Astrocyte of the cerebellum (primary cell): Measurements from ENCODE around the gene FRMD4B.
A peak's percentile ranks its signal among the peaks of the same experiment; 100 is the strongest.

ENCODE experiments used
- DNase-seq: peaks from one replicate; pipeline ENCODE4 v3.0.0-alpha.2; 2011; ENCODE audit warnings: low read depth
- H3K4me3 ChIP-seq: 2 replicates; pipeline ENCODE4 v1.5.1; 2011; ENCODE audit warnings: mild to moderate bottlenecking, low read depth, low read length, moderate library complexity
- in situ Hi-C: cut with HindIII; loops from 2 replicates; pipeline ENCODE4 v1.10.0; 2017; ENCODE audit warnings: low sequenced_read_pairs
- TF ChIP-seq, protein P1 (sequence below): IDR thresholded peaks from 2 replicates; pipeline ENCODE4 v1.5.1; 2012; ENCODE audit warnings: low read length, low read depth, moderate library complexity, mild to moderate bottlenecking; ENCODE audit errors: missing control alignments

The FRMD4B gene

DNA sequence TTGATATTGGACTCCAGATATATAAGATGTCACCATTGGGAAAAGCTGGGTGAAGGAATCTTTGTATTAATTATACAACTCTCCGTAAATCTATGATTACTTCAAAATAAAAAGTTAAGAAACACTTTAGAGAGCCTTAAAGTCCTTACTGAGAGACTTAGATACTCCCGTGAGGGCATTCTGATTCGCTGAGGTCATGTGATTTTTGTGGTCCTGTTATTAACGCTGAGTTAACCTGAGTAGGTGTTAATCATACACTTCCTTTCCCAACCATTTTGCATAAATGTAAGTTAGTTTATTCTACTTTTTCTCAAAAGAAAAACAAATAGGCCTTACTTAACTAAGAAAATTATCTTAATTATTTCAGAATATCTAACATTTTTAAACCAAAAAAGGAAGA is 196.4 kb downstream of the FRMD4B start:
- no peak overlapping the region for H3K4me3 ChIP-seq
- no peak for DNase-seq
- in situ Hi-C loops = no loop called here
- TF ChIP-seq, protein P1, sequence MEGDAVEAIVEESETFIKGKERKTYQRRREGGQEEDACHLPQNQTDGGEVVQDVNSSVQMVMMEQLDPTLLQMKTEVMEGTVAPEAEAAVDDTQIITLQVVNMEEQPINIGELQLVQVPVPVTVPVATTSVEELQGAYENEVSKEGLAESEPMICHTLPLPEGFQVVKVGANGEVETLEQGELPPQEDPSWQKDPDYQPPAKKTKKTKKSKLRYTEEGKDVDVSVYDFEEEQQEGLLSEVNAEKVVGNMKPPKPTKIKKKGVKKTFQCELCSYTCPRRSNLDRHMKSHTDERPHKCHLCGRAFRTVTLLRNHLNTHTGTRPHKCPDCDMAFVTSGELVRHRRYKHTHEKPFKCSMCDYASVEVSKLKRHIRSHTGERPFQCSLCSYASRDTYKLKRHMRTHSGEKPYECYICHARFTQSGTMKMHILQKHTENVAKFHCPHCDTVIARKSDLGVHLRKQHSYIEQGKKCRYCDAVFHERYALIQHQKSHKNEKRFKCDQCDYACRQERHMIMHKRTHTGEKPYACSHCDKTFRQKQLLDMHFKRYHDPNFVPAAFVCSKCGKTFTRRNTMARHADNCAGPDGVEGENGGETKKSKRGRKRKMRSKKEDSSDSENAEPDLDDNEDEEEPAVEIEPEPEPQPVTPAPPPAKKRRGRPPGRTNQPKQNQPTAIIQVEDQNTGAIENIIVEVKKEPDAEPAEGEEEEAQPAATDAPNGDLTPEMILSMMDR = no peak

DNA sequence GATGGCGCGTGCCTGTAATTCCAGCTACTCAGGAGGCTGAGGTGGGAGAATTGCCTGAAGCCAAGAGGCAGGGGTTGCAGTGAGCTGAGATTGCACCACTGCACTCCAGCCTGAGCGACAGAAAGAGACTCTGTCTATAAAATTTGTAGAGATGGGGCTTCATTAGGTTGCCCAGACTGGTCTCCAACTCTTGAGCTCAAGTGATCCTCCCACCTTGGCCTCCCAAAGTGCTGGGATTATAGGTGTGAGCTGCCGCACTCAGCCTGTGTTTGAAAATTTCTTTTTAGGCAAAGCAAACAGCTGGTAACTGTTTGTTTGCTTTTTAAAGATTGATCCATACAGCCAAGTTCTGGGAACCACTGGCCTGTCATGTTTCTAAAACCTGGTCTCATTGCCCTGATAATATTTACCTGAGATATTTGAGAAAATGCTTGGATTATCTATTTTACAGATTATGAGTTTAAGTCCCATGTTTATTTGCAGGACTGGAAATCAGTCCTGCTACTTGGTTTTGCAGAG is 199.3 kb downstream of the FRMD4B start:
- TF ChIP-seq, protein P1 = no peak
- H3K4me3 ChIP-seq = no peak overlapping the region
- in situ Hi-C loops = no loop called here
- DNase-seq = no peak

DNA sequence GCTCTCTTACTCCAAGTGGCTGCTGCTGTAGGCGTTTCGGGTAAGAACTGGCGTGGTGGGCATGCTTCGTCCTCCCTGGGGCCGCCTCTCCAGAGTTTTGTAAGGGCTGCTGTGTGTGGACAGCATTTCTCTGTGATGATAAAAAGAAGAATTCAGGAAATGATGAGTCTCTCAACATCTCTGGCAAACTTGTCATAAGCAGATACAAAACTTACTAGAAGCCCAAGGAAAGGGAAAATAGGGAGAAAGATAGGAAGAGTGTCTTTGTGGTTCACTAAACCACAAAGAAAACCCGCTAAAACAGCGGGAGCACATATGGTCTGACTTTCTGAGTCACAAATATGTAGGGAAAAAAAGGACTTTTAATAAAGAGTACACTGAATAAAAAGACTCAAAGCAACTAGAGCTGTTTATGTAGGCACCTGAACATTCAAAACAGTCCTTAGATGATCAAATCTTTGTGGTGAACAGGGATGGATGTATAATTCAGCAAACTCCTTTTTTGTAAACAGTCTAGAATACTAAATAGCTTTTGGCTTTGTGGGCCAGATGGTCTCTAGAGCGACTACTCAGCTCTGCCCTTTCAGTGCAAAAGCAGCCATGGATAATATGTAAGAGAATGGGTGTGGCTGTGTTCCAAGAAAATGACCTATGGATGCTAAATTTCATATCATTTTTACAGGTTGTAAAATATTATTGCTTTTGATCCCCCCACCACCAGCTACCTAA is 203.1 kb downstream of the FRMD4B start:
- TF ChIP-seq, protein P1 = no peak

DNA sequence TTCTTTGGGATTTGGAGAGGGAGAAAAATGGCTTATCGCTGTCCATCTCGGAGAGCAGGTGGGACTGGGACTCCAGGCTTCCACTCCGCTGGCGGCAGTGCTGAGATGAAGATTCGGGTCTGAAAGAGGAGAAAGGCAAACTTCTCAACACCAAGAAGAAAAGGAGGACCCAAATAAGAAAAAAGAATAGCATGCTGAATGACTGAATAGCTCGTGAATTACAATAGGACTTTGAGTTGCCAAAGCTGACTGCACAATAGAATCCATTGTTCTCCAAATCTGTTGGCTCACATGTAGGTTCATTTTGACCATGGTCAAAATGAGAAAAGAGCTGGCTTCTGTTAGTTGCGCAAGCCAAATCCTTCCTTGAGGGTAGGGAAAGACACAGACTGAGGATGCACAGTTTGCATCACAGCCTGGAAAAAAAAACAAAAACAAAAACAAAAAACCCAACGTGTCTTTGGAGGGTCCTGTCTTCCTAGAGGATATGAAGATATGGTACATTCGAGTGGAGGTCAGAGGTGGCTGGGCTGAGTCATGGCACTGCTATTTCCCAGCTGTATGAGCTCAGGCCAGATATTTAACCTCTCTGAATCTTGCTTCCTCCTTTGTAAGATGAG is 204.2 kb downstream of the FRMD4B start:
- in situ Hi-C loops = no loop called here
- no peak overlapping the region for H3K4me3 ChIP-seq
- TF ChIP-seq, protein P1 = no peak
- peak; percentile 13 for DNase-seq

More for the DNA sequence above, 203.1 kb downstream of the FRMD4B start:
- H3K4me3 ChIP-seq = no peak overlapping the region
- in situ Hi-C loops = no loop called here
- DNase-seq = peak; percentile 78

DNA sequence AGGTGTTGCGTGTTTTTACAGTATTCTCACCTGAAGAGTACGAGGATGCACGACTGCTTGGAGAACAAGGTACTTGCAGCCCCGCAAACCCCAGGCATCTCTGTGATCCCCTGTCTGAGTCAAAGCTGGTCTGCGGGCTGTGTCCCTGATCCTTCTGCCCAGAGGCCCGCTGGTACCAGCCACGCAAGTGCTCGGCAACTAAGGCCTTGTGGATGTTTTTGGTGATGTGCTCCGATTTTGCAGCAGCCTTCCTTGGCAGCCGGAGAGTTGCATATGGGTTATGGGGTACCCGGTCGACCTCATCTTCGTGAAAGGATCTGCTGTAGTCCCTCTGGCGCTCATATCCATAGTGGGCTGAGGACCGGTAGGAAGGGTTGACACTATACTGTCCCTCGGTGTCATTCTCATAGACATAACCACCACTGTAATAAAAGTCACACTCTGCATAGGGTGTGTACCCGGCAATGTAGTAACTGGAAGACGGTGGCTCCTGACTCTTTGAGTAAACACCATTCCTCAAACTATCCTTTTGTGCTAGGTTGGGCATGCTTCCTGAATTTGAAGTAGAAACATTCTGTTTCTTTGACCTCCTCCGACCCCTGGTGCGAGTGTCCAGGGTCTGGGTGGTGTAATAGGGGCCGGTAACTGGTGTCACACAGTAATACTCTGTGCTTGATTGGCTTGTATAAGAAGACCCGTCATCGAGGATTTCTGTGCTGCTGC is 204.9 kb downstream of the FRMD4B start:
- DNase-seq = no peak
- TF ChIP-seq, protein P1 = no peak
- no peak overlapping the region for H3K4me3 ChIP-seq
- in situ Hi-C loops = no loop called here

DNA sequence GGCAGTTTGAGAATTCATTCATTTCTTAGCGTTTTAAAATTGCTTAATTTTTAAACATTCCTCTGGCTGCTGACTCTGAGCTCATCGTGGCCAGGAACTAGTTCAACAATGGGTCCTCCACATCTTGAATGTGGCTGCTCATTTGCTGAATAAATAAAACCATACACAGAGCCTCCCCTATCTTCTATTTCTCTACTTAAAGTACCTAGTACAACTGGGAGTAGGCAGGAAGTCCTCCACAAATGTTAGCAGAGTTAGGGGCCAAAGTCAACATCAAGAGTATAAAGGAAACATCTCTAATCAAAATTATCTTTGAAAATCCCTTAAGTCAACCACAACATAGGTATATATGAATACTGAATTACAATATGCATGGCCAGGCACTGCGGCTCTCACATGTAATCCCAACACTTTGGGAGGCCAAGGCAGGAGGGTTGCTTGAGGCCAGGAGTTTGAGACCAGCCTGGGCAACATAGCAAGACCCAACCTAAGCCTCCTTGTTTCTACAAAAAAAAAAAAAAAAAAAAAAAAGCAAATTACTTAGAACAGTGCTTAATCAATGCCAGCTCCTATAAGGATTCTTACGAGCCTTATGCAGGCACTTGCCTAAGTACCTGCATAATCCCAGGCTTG is 206.0 kb downstream of the FRMD4B start:
- TF ChIP-seq, protein P1 = no peak
- DNase-seq = no peak
- no peak overlapping the region for H3K4me3 ChIP-seq
- in situ Hi-C loops = no loop called here
